ENCODE results near the gene MYL12A. TPM values are rescaled to one million over a fixed set of nuclear protein-coding genes. Genes with fewer than 3 reads are reported as not detected.

MYL12A gene
- total and polyA plus RNA-seq, 2 of the 8 experiments (the other 6 are each of a cell fraction or from before 2014, with no cell fraction given), result 188 to 247 TPM

DNA sequence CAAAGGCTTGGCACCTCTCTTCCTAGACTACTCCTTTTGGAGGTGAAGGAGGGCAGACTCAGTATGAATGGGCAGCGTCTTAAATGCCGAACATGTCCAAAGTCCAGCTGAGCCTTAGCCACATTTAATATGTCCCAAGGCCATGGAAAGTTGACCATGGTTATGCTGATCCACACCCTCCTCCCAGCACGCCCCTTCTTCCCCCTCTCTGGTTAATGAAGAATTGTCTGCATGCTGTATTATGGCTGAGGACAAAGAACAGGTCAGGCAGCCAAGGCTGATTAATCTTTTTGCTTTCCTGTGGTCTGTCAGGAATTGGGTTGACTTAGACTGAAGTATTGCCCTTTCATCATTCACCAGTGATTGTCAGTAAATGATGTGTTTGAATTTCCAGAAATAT lies 22.0 kb upstream of the MYL12A start:
- 78% methylated on average over 3 of the region's 3 CpGs; no CpG with 5 or more reads in 1 of the 2 experiments for WGBS, 2 experiments (ENCODE audit: extremely low coverage in 1 of 2, insufficient coverage in 1 of 2, insufficient read length in 1 of 2, insufficient replicate concordance in 2 of 2, low coverage in 1 of 2, low lambda C conversion rate in 2 of 2, missing lambda C conversion rate in 1 of 2)
- TF ChIP-seq RAD21 (IDR thresholded peaks at IDR 0.05 in 1 of 2, conservative IDR thresholded peaks at IDR 0.05 in 1 of 2; ENCODE audit: low read depth in 2 of 2, low read length in 2 of 2), result no peak

More for the DNA sequence above, 22.0 kb upstream of the MYL12A start:
- Histone ChIP-seq H3K36me3 (ENCODE audit: control insufficient read depth in 2 of 4, insufficient read depth in 4 of 4, low read length in 3 of 4) (no peaks in the 10 kb centered on the region), H3K56ac (replicated peaks; ENCODE audit: insufficient read length, low read depth, low read length) (no peak overlapping the region), H4K20me1 (replicated peaks in 1 of 2; ENCODE audit: control insufficient read depth in 1 of 2, insufficient read depth in 2 of 2, low read length in 2 of 2) (no peaks in the 10 kb centered on the region), H3K79me2 (ENCODE audit: control insufficient read depth in 1 of 2, insufficient read depth in 2 of 2, low read length in 2 of 2) (no peaks in the 10 kb centered on the region), H3K23ac (ENCODE audit: insufficient read length) (no peak overlapping the region), H2BK120ac (replicated peaks; ENCODE audit: low read depth, low read length) (no peak overlapping the region), H3K9me3 (ENCODE audit: insufficient read depth in 2 of 2, low read depth in 1 of 2, low read length in 1 of 2) (no peaks in the 10 kb centered on the region), H2BK15ac (ENCODE audit: low read length) (no peak overlapping the region; the same call in 1 of the 2 replicates), H3K4me3 (ENCODE audit: extremely low read depth in 1 of 4, insufficient read depth in 2 of 4, low read depth in 3 of 4, low read length in 4 of 4) (no peak overlapping the region), H3K4me1 (replicated peaks in 1 of 4; ENCODE audit: control insufficient read depth in 3 of 4, insufficient read depth in 4 of 4, low read length in 3 of 4) (peaks cover 0 to 2% (median 0%) of the 10 kb centered on the region in 4 experiments; a peak in 2 of 7 replicates), H3K27me3 (replicated peaks in 1 of 4; ENCODE audit: control insufficient read depth in 3 of 4, extremely low read depth in 1 of 4, insufficient read depth in 3 of 4, low read length in 3 of 4) (no peaks in the 10 kb centered on the region; a peak in 1 of 7 replicates), H2BK5ac (ENCODE audit: low read depth, low read length) (no peak overlapping the region), H3K27ac (ENCODE audit: low read depth, low read length) (no peak overlapping the region), H4K8ac (ENCODE audit: extremely low read depth, insufficient read depth, low read length) (no peak overlapping the region), H2BK12ac (ENCODE audit: low read depth, low read length) (no peak overlapping the region; the same call in 1 of the 2 replicates), H2AK5ac (ENCODE audit: low read depth, low read length) (no peak overlapping the region), H3K23me2 (ENCODE audit: low read depth, low read length) (no peaks in the 10 kb centered on the region), H3K14ac (ENCODE audit: insufficient read length) (no peak overlapping the region), H4K91ac (replicated peaks; ENCODE audit: insufficient read length, low read length) (no peak overlapping the region), H2AFZ (ENCODE audit: low read length) (no peak overlapping the region), H4K5ac (ENCODE audit: insufficient read length, low read depth, low read length) (no peak overlapping the region), H3K4ac (replicated peaks; ENCODE audit: insufficient read length, low read depth, low read length) (no peak overlapping the region), H3K4me2 (ENCODE audit: insufficient read depth in 1 of 2, low read depth in 2 of 2, low read length in 2 of 2) (no peak overlapping the region), H3K18ac (ENCODE audit: extremely low read depth, low read length) (no peak overlapping the region), H3K9ac (replicated peaks in 1 of 4; ENCODE audit: extremely low read depth in 1 of 4, low read depth in 3 of 4, low read length in 3 of 4) (no peak overlapping the region), H3K79me1 (ENCODE audit: low read depth, low read length) (no peaks in the 10 kb centered on the region), H2BK20ac (ENCODE audit: low read length) (no peak overlapping the region)
- DNase-seq (ENCODE audit: low read depth in 1 of 2, low spot score in 2 of 2), result no peak
- ChIA-PET CTCF (ENCODE audit: partially characterized antibody) (interaction anchor here (1.2 kb wide), 1 partner anchor 74 kb away, joined by 3 read pairs; no protein-coding TSS in a partner anchor), POLR2A (ENCODE audit: partially characterized antibody) (interaction anchor here (1.2 kb wide), 1 partner anchor 23 kb away, joined by 4 read pairs; no protein-coding TSS in a partner anchor)
- no peak for FAIRE-seq
